Left hindlimb (tissue), 1 donor: ENCODE results near the gene EPHX1.

Source experiments
- DNase-seq: peaks from one replicate; pipeline ENCODE4 v3.0.0-alpha.2; 2018

Gene EPHX1

GRCh38 chr1:225866061-225866837 lies 56.3 kb downstream of the EPHX1 start:
- DNase-seq, result no peak

- DNase-seq, result no peak
Observed at GRCh38 chr1:225866981-225867380, 57.1 kb downstream of the EPHX1 start.

- no peak for DNase-seq
Observed at GRCh38 chr1:225868631-225869330, 58.9 kb downstream of the EPHX1 start.

- no peak for DNase-seq
Observed at GRCh38 chr1:225870911-225871310, 61.0 kb downstream of the EPHX1 start.

GRCh38 chr1:225871359-225872074 lies 61.6 kb downstream of the EPHX1 start:
- DNase-seq, result no peak

DNA sequence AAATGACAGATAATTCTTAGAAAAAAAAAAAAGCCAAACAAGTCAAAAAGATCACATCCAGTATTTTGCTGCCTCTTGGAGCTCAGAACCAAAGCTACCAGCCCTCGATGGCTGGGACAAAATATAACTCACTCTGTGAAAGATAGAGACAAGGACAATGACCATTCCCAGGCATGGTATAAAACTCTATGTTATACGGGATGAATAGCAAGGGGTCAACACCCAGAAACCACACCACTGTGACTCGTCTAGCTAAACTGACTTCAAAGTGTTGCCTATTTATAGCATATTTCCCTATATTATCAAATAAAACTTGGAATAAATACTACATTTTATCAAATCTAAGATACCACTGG lies 62.1 kb downstream of the EPHX1 start:
- DNase-seq, result no peak

DNA sequence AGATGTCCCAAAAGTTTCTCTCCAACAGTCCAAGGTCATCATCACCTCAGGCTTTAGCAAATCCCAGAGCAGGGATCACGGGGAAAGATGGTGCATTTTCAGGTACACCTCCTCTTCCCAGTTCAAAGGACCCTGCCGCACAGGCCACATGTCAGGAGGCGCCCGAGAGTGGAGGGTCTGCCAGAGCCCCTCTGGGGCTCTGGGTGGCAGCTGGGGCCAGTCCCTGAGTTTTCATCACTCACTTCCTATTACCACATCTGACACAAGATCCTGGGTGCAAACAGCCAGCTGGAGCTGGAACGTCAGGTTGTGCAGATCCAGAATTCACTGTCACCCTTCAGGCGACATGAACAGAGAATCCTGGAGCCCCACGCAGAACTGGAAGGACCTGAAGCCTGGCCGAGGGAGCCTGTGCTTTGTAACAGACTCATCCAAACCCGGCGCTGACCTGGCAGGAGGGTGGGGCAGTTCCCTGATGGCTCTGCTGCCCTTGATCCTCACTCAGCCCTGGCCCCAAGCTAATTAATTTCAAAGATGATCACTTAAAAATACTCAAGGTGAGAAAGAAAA lies 63.4 kb downstream of the EPHX1 start:
- no peak for DNase-seq

DNA sequence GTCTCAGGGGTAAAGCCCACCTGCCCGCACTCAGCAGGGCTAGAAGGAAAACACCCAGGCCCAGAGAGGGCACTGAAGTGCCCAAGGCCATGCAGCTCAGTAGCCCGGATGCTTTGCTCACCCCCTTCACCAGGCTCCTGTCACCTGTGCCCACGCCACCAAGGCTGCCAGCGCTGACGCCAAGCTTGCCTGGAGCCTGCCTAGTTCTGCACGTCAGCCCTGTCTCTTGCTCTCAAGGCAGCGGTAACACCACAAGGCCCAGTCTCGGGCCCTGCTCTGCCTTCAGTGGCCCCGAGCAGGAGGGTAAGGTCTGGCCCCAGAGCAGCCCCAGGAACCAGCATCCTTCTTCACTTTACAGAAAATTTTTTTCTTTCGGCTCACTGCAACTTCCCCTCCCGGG lies 64.5 kb downstream of the EPHX1 start:
- no peak for DNase-seq

- DNase-seq, result no peak
Observed at GRCh38 chr1:225875044-225875815, 65.3 kb downstream of the EPHX1 start.

DNA sequence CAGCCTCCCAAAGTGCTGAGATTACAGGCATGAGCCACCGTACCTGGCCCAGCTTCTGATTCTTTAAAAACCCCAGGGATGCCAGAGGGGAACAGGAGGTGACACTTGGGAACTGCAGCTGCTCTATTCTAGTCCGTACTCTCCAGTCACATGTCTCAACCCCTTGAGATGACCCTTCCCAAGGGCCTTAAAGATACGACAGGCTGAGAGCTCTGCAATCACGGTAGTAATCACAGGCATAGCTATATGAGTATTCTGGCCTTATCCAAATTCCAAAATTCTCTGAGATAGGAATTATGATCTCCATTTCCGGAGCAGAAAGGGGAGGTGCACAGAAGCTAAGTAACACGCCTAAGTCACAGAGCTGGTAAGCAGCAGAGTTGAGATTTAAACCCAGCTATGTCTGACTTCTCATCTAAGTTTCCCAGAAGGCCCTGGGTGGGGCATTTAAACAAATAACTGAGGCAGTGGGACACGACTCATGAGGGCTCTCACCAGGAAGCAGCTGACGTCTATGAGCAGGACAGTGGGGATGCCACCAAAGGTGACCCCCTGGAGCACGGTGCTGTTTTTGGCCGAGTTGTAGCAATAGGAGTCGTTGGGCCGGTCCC lies 67.1 kb downstream of the EPHX1 start:
- no peak for DNase-seq

- DNase-seq, result peak; percentile 61
Observed at GRCh38 chr1:225877580-225877979, 67.7 kb downstream of the EPHX1 start.

- DNase-seq, result no peak
Observed at GRCh38 chr1:225878282-225878681, 68.4 kb downstream of the EPHX1 start.

GRCh38 chr1:225879521-225880221 lies 69.7 kb downstream of the EPHX1 start:
- no peak for DNase-seq

GRCh38 chr1:225880222-225880588 lies 70.3 kb downstream of the EPHX1 start:
- DNase-seq, result no peak

DNA sequence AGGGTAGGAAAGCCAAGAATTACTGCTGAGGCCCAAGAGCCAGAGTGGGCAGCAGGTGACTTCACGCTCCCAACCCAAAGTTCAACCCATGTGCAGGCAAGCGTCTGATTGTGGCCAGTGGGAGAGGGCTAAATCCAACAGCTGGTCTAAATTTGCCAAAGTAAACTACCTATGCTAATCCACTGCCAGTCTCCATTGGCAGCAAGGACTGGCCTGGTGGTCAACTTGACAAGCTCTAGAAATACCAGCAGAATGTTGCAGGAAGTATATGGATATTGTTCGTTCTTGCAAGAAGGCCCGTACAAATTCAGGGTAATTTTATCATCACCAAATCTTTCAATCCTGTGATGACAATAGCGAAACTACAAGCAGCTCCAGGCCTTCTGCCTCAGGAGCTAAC lies 70.7 kb downstream of the EPHX1 start:
- DNase-seq, result no peak

GRCh38 chr1:225881081-225881958 lies 71.4 kb downstream of the EPHX1 start:
- no peak for DNase-seq

DNA sequence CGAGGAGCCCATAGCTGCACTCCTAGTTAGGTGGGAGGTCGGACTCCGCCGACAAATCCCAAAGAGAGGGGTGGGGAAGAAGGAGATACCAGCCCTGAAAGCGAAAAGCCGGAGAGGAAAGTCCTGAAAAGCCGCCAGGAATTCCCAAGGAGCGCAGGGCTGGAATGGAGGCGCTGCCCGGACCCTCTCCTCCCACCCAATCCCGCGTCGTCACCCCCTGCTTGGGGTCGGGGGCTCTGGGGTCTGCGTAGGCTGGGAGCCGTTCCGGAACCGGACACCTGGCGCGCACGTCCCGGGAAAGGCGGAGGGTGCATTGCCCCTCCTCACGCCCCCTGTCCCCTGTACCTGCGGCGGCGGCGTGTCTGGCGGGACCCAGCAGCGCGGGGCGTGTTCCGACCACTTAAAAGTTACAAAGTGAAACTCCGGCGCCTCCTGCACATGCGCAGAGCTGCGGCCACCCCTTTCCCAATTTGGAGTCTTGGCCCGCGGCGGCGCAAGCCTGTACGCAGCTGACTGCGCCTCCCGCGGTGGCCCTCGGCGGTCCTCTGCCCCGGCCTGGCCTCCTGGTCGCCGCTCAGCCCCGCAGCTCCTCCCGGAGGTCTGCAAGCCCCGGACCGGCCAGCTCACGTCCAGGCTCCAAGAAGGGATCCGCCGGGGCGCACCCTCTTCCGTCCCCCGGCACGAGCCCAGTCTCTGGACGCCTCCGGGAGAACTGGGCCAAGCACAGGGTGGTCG lies 72.2 kb downstream of the EPHX1 start, which contains the start of gene TMEM63A:
Gene TMEM63A, minus strand, starts transcription at position 422 of the 735 bp plus-strand sequence. CDS start 4,800 bp downstream, outside the sequence.
- DNase-seq, result peak; percentile 93

DNA sequence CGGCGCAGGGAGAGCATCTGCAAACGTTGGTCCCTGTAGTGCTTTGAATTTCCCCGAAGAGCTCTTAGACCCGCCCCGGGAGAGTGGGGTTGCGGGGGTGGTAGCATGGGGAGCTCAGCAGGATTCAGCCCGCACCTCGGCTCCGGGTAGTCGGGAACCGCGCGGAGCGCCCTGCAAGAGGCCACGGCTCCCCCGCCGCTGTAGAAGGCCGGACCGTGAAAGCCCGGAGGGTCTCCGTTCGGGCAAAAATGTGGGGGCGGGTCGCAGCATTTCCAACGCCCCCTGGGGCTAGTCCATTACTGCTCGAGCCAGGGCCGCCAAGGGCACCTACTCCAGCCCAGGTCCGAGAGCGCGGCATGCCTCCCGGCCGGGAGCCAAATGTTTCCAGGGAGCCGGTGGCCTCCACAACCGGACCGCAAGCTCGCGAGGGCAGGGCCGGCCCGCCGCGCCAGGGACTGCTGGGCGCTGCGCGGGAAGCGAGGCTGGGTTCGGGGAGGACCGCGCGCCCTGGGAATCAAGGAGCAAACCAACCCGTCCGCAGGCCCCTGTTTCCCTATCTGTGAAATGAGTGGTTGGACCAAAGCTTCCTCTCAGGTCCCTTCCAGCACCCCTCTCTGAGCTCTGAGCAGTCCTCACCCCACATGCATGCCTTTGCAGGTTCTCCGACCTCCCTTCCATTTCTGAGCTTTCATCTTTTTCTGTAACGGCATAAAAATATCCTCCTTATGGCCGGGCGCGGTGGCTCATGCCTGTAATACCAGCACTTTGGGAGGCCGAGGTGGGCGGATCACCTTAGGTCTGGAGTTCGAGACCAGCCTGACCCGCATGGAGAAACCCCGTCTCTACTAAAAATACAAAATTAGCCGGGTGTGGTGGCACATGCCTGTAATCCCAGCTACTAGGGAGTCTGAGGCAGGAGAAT lies 73.0 kb downstream of the EPHX1 start:
- DNase-seq, result peak; percentile 65
